Activated gamma-delta T cell (primary cell): ENCODE results near the gene PANK4.

Experiments
- DNase-seq: peaks from one replicate; lab custom pipeline; 2025; lab: John Stamatoyannopoulos, UW

Gene PANK4

GRCh38 chr1:2476061-2476999 is 50.1 kb downstream of the PANK4 start, which contains the start of gene PLCH2:
Gene PLCH2, plus strand, starts transcription at chr1:2476289. Its CDS starts 300 bp downstream, at chr1:2476589.
- DNase-seq = no peak

DNA sequence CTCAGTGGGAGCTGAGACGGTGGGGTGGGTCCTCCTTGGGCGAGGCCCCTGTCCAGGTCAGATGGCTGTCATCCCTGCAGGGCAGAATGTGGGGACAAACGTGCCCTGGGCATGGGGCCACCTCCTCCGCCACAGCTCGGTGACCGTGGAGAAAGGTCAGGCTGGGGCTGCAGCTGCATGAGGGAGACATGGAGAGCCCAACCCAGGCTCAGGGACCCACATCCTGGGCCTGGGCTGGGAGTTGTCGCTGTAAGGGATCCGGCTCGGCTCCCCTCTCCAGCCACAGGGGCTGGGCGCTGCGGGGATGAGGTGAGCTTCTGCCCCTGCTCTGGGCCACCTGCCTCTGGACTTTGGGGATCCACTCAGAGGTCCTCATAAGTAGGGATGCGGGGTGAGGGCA is 50.8 kb downstream of the PANK4 start:
- no peak for DNase-seq

DNA sequence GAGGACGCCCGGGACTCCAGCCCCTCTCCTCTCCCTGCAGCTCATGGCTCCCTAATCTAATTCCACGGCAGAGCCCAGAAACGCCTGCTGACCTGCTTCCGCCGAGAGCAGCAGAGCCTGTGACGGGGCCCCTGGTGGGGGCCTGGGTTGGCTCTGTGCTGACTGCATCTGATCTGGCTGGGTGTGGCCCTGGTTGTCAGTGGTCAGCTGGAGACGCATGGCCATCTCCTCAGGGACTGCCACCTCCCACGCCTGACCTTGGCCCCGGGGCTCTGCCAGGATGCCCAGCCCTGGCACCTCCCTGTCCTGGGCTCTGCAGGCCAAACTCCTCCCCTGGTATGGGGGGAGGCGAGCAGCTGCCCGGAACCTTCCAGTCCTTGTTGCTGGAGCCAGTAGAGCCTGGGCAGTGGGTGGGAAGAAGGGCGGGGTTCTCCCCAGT is 51.4 kb downstream of the PANK4 start:
- DNase-seq = no peak

GRCh38 chr1:2474104-2474844 is 52.1 kb downstream of the PANK4 start:
- DNase-seq = no peak

DNA sequence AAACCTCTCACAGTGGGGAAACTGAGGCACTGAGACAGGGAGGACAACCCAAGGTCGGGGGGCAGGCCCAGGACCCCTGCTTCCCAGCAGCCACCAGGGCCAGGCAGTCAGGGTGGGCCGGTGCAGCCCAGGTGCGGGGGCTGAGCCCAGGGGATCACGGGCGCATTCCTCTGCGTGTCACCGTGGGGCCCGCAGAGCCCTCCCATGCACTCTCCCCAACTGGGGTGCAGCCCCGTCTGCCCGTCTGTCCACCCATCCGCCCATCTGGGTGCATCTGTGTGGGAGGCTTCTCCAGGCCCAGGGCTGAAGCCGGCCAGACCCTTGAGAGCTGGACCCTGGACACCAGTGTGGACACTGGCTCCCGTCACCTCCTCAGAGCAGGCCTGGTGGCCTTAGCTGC is 53.2 kb downstream of the PANK4 start:
- DNase-seq = no peak

DNA sequence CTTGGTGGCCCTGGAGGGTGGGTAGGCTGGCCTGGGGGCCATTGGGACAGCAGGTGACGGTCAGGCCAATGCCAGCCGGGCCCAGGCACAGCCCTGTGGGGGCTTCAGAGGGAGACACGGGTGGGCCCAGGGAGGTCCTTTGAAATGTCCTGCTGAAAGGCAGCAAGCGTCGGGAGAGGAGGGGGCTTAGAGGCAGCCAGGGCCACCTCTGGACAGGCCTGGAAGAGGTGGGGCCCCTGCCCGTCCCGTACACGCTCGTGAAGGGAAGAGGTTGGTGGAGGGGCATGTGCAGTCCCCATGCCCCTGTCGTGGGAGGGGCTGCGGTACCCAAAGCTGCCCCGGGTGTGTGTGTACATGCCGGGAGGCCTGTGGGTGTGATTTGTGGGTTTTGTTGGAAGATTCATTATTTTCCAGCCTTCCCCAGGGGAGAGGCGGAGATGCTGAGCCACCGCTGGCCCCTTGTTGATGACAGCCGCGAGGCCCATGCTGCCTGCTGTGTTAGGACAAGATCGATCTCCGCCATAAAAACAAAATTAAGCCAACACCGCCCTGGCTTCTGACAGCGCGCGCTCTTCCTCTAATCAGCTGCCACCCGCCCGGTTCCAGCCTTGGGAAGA is 53.7 kb downstream of the PANK4 start:
- no peak for DNase-seq

GRCh38 chr1:2472109-2472508 is 54.3 kb downstream of the PANK4 start:
- DNase-seq = no peak

DNA sequence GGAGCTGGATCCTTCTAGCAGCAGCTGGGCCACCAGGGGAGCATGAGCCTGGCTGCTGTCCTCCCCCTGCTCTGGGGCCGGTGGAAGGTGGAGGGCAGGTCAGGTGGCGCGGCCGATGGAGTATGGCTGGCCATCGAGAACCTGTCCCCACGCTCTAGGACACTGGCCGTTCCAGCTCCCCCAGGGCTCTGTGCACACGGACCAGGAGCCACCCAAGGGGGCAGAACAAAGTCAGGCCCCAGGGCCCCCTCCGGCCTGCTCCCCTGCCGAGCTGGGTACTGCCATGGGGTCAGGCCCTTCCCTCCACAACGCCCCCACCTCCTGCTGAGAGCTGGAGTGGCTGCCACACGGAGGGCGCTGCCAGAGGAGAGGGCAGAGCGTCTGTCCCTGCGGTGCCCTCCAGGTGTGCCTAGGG is 54.8 kb downstream of the PANK4 start:
- DNase-seq = no peak

DNA sequence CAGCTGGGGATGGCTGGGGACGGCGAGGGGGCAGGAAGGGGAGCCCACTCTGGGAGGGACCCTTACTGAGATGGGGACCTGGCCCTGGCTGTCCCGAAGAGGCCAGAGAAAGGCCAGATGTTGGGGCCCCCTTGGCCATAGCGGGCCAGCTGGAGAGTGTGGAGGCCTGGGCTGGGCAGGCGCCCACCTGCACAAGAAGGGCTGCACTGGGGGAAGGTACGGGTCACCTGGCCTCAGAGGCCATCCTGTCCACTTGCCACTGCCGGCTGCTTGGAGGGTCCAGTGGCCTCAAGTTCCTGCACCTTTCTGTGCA is 55.3 kb downstream of the PANK4 start:
- no peak for DNase-seq

GRCh38 chr1:2470290-2471158 is 55.9 kb downstream of the PANK4 start:
- no peak for DNase-seq

DNA sequence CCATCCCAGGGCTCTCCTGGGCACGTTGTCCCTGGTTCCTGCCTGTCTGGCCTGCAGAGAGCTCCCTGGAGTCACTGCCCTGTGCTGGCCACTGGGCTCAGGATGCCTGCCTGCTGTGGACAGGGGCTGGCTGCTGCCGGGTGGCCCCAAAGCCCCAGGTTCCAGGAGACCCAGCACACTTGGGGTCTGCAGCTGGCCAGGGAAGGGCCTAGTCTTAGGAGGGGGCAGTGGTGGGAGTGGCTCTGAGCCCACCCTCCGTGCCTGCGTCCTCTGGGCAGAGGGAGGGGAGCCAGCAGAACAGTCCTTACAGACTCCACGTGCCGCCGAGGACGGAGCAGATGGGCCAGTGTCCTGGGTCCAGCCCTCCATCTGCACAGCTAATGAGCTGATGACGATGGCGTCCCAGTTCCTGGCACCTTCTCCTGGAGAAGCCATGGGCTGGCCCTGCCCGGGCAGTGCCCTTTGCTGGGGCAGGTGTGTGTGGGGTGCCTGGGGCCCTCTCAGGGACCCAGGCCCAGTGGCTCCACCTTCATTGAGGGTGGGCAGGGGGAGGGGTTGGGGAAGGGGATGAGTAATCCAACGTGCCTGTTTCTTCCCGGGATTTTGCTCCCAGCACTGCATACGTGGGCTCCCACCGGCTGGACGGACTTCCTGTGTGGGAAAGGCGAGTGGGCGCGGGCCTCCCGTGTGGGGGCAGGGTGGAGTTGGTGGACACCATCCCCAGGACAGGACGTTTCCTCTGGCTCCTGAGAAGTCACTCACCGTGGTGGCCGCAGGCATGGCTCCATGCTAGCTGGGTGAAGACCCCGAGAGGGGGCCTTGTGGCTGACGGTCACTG is 57.1 kb downstream of the PANK4 start:
- DNase-seq = no peak

GRCh38 chr1:2468540-2468939 is 57.9 kb downstream of the PANK4 start:
- DNase-seq = no peak

DNA sequence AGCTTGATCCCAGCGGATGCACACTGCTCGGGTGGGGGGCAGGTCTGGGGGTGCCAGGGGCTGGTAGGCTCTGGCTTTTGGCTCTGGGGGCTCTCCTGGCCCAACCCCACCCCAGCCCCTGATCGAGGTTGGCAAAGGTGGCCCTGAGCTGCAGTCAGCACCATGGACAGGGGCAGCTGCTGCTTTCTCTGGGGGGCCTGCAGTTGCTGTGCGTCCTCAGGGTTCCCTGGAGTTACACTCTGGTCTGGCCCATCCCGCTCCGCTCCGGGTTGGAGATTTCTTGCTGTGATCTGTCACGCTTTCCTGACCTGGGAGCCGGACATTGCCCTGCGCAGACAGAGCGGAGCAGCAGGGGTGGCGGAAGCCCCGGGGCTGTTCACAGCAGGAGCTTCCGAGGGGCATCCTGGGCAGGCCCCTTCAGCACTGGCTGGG is 58.3 kb downstream of the PANK4 start:
- DNase-seq = no peak

- DNase-seq = no peak
Observed at GRCh38 chr1:2466958-2467554, 59.3 kb downstream of the PANK4 start.

- no peak for DNase-seq
Observed at GRCh38 chr1:2466270-2466665, 60.1 kb downstream of the PANK4 start.

GRCh38 chr1:2465371-2466269 is 60.8 kb downstream of the PANK4 start:
- no peak for DNase-seq

DNA sequence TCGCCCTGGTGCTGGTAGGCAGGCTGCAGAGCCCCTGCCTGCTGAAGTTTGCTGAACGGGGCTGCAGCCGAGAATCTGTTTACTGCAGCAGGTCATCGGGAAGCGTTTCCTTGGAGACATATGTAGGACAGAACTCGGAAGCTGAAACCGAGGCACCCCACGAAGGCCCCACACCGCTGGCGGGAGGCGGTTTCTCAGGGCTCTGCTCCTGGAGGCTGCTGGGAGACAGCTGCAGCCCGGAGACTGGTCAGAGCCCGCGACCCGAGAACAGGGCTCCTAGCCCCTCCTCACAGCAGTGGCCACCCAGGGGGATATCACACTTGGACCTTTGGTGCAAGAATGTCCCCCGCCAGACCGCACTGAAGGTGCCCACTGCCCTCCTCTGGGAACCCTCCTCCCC is 63.0 kb downstream of the PANK4 start:
- no peak for DNase-seq

DNA sequence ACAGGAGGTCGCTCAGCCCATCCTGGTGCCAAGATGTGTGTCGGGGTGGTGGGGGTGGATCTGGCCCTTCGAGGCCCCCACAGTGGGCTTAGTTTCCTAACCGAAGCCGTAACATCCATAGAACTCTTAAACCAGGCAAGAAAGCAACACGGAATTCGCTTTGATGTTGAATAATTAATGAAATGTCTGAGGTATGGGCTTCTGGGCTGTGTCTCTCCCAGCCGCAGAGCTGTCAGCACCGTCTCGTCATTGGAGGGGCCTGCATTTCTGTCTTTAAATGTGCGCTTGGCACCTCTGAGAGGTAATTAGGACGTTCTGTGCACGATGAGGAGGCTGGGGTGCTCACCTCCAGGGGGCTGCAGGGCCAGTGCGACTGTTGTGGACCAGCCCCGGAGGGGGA is 63.6 kb downstream of the PANK4 start:
- DNase-seq = no peak
